Chondrocyte (in vitro differentiated cells): ENCODE measurements around the gene SSH2. TPM values are rescaled to one million over a fixed set of nuclear protein-coding genes. Genes with fewer than 3 reads are reported as not detected.
"Not testable (repeated sequence)": the region's sequence is repeated elsewhere in the genome, so short reads cannot be mapped to it uniquely, and the experiment has no call there.

Experiments
- DNase-seq: peaks from one replicate; pipeline ENCODE4 v3.0.0; 2021; ENCODE audit warnings: mixed read lengths, low spot score
- H3K27ac Mint-ChIP-seq: one replicate; pipeline ENCODE4 v1.8.0; 2021; ENCODE audit warnings: mild to moderate bottlenecking, moderate library complexity, mixed read lengths; ENCODE audit not compliant: unreplicated experiment
- H3K27me3 Mint-ChIP-seq: 2 replicates; pipeline ENCODE4 v1.8.0; 2021; ENCODE audit warnings: low read depth, mixed read lengths
- H3K36me3 Mint-ChIP-seq: 2 replicates; pipeline ENCODE4 v1.8.0; 2021; ENCODE audit warnings: low read depth, mixed read lengths
- H3K4me1 Mint-ChIP-seq: 2 replicates; pipeline ENCODE4 v1.8.0; 2021; ENCODE audit warnings: low read depth, mild to moderate bottlenecking, mixed read lengths
- H3K4me3 Mint-ChIP-seq: one replicate; pipeline ENCODE4 v1.8.0; 2021; ENCODE audit warnings: mild to moderate bottlenecking, moderate library complexity, mixed read lengths; ENCODE audit not compliant: unreplicated experiment
- H3K9me3 Mint-ChIP-seq: 2 replicates; pipeline ENCODE4 v1.8.0; 2021; ENCODE audit warnings: low read depth, mixed read lengths
- CTCF ChIP-seq: fragments of 200-600 bp; sonication (generic); IDR thresholded peaks from 2 replicates; pipeline ENCODE4 v1.5.0; 2021; ENCODE audit warnings: antibody characterized with exemption, mild to moderate bottlenecking, moderate library complexity
- total RNA-seq: library from RNA; stranded (reverse); gene quantifications from 3 replicates; pipeline ENCODE4 v1.2.1, GENCODE V29; 2021

Gene SSH2
- total RNA-seq, 1 donor from 2014 or later, result 14.1 TPM

- Mint-ChIP-seq H3K9me3 (peaks cover 5% of the 10 kb centered on the region), H3K27ac (no peak overlapping the region), H3K27me3 (no peaks in the 10 kb centered on the region), H3K4me1 (peaks cover 27% of the 10 kb centered on the region), H3K4me3 (no peak overlapping the region), H3K36me3 (peaks cover 3% of the 10 kb centered on the region)
- DNase-seq, result no peak
- TF ChIP-seq CTCF, result no peak
These were observed 56.6 kb downstream of the SSH2 start for GRCh38 chr17:29873476-29873875.

DNA sequence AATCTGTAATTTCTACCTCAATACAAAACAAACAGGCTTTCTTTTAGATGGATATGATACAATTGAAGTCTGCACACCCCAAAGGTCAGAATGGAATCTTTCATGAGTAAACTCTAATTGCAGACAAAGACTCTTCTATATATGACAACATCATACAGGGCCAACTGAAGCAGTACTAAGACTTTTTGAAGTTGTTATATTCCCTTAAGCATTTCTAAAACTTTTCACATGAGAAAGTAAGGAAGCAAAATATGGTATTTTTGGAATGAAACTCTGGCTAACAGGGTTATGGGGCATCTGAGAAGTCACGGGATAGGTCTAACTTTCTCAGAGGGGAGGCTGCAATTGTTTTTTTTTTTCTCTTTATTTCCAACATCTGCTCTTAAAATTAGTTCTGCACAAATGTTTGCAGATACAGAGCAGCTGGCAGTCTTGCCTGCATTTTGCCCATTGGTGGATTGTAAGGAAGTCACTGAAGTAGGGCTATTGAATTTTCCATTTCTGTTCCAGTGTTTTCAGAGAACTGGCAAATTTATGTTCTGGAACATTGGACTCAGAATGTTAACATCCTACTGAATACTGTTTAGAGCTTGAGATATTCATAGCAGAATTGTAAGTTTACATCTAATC lies 59.1 kb downstream of the SSH2 start:
- H3K36me3 Mint-ChIP-seq, result no peaks in the 10 kb centered on the region
- peak overlapping the region; percentile 75 for H3K27ac Mint-ChIP-seq
- H3K4me3 Mint-ChIP-seq, result no peak overlapping the region
- peaks cover 34% of the 10 kb centered on the region for H3K4me1 Mint-ChIP-seq
- no peak for TF ChIP-seq CTCF
- no peaks in the 10 kb centered on the region for H3K27me3 Mint-ChIP-seq
- DNase-seq, result no peak
- no peaks in the 10 kb centered on the region for H3K9me3 Mint-ChIP-seq

GRCh38 chr17:29867643-29868181 lies 62.3 kb downstream of the SSH2 start:
- Mint-ChIP-seq H3K9me3 (no peaks in the 10 kb centered on the region), H3K27me3 (no peaks in the 10 kb centered on the region), H3K4me1 (peaks cover 29% of the 10 kb centered on the region), H3K36me3 (no peaks in the 10 kb centered on the region), H3K4me3 (no peak overlapping the region), H3K27ac (no peak overlapping the region)
- peak; percentile 69 for TF ChIP-seq CTCF
- DNase-seq, result no peak

GRCh38 chr17:29866746-29867404 lies 63.2 kb downstream of the SSH2 start:
- no peak overlapping the region for H3K4me3 Mint-ChIP-seq
- TF ChIP-seq CTCF, result no peak
- H3K27me3 Mint-ChIP-seq, result no peaks in the 10 kb centered on the region

GRCh38 chr17:29864615-29865014 lies 65.4 kb downstream of the SSH2 start:
- H3K4me1 Mint-ChIP-seq, result peaks cover 10% of the 10 kb centered on the region

More at GRCh38 chr17:29866746-29867404, 63.2 kb downstream of the SSH2 start:
- no peak for DNase-seq
- H3K27ac Mint-ChIP-seq, result no peak overlapping the region
- H3K9me3 Mint-ChIP-seq, result no peaks in the 10 kb centered on the region
- H3K4me1 Mint-ChIP-seq, result peaks cover 20% of the 10 kb centered on the region
- H3K36me3 Mint-ChIP-seq, result no peaks in the 10 kb centered on the region

GRCh38 chr17:29864123-29864522 lies 65.9 kb downstream of the SSH2 start:
- not testable (repeated sequence) for DNase-seq, H3K4me3 Mint-ChIP-seq, H3K9me3 Mint-ChIP-seq, H3K4me1 Mint-ChIP-seq, H3K36me3 Mint-ChIP-seq, H3K27me3 Mint-ChIP-seq, H3K27ac Mint-ChIP-seq

More at GRCh38 chr17:29864615-29865014, 65.4 kb downstream of the SSH2 start:
- TF ChIP-seq CTCF, result no peak
- H3K4me3 Mint-ChIP-seq, result no peak overlapping the region
- no peak overlapping the region for H3K27ac Mint-ChIP-seq
- H3K27me3 Mint-ChIP-seq, result no peaks in the 10 kb centered on the region
- H3K9me3 Mint-ChIP-seq, result no peaks in the 10 kb centered on the region
- H3K36me3 Mint-ChIP-seq, result no peaks in the 10 kb centered on the region
- no peak for DNase-seq
